MCF 10A (cell line): ENCODE measurements around the gene NIPA2. TPM values are rescaled to one million over a fixed set of nuclear protein-coding genes. Genes with fewer than 3 reads are reported as not detected.

Experiments used
- BruUV-seq: library from RNA; stranded (reverse); fragments of 400-500 nt; replicated peaks from 2 replicates; lab custom pipeline; 2021; lab: Mats Ljungman, UMichigan
- CTCF ChIA-PET: fragments of 300-600 bp; sonication (Branson Sonifier 250); formaldehyde crosslinking; extraction: SDS; loops from one replicate; lab custom pipeline; 2021; ENCODE audit warnings: antibody characterized with exemption, inconsistent platforms; lab: Yijun Ruan, JAX
- POLR2A ChIA-PET: fragments of 300-600, 350-650 bp; sonication (Branson Sonifier 250); formaldehyde crosslinking; extraction: SDS; loops from one replicate; lab custom pipeline; 2020; ENCODE audit warnings: antibody characterized with exemption, inconsistent platforms; lab: Yijun Ruan, JAX
- DNase-seq: peaks from one replicate; pipeline ENCODE4 v3.0.0-alpha.2; 2018; ENCODE audit not compliant: unreplicated experiment
- H3K27ac Mint-ChIP-seq: one replicate; pipeline ENCODE4 v1.8.0; 2022; ENCODE audit warnings: mild to moderate bottlenecking, low read depth, mixed read lengths; ENCODE audit not compliant: unreplicated experiment
- H3K27me3 Mint-ChIP-seq: one replicate; pipeline ENCODE4 v1.8.0; 2022; ENCODE audit warnings: mixed read lengths; ENCODE audit not compliant: insufficient read depth, unreplicated experiment
- H3K36me3 Mint-ChIP-seq: one replicate; pipeline ENCODE4 v1.8.0; 2022; ENCODE audit warnings: mild to moderate bottlenecking, moderate library complexity, mixed read lengths; ENCODE audit not compliant: insufficient read depth, unreplicated experiment
- H3K4me1 Mint-ChIP-seq: one replicate; pipeline ENCODE4 v1.8.0; 2022; ENCODE audit warnings: mixed read lengths; ENCODE audit not compliant: insufficient read depth, unreplicated experiment
- H3K4me3 Mint-ChIP-seq: one replicate; pipeline ENCODE4 v1.8.0; 2022; ENCODE audit warnings: mild to moderate bottlenecking, moderate library complexity, mixed read lengths; ENCODE audit not compliant: unreplicated experiment
- H3K9me3 Mint-ChIP-seq: one replicate; pipeline ENCODE4 v1.8.0; 2022; ENCODE audit warnings: mixed read lengths; ENCODE audit not compliant: unreplicated experiment
- intact Hi-C: fragments of 100-400 bp; cut with micrococcal nuclease; formaldehyde crosslinking; loops from 2 replicates; pipeline ENCODE4 v1.14.1; 2022
- total RNA-seq: library from RNA; stranded (reverse); gene quantifications from 2 replicates; pipeline ENCODE4 v1.2.3, GENCODE V29; 2022
- TF ChIP-seq, protein P1 (sequence below): fragments of 200-600 bp; IDR thresholded peaks from one replicate; pipeline ENCODE4 v1.8.0; 2022; ENCODE audit warnings: antibody characterized with exemption, mild to moderate bottlenecking; ENCODE audit not compliant: unreplicated experiment

Gene NIPA2
- total RNA-seq, 1 experiment from 2014 or later, result 51.9 TPM

DNA sequence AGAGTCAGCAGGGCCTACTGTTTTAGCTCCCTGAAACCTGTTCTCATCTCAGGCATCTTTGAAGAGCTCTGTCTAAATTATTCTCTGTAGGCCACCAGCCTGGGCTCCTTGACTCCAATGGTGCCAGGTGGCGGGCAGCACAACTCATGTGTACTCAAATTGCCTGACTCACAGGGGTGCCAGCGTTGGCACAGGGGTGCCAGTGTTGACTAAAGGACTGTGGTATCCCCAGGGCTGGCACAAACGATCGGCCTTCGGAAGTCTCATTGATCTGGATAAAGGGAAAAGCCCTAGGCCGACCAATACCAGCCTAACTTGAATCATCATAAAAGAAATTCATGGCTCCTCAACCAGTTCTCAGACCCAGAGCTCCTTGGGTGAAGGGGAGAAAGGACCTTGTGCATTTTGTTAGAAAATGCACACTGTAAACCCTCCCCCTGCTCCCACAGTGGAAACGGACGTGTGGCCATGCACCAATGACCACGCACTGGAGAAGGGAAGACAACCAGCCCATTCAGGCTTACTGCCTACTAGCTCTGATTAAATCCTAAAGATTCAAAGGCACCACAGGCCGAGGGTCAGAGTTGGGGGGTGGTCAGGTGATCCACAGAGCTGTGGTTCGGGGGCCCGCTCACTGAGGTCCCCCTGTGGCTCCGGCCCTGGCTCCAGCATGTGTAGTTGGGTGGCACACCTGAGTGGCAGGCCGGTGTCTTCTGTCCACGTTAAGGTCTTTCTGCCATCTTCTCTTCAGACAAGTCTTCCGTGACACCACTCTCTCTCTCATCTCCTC is 68.9 kb downstream of the NIPA2 start:
- no peak for DNase-seq
- no TSS peak for BruUV-seq
- ChIA-PET POLR2A (interaction anchor here (0.7 kb wide), 1 partner anchor 20 kb away, joined by 4 read pairs; no protein-coding TSS in a partner anchor), CTCF (interaction anchor here (0.6 to 1.2 kb wide), 3 partner anchors 43 to 80 kb away, joined by 3 to 5 read pairs (median 3); no protein-coding TSS in a partner anchor)
- no peak overlapping the region for H3K4me3 Mint-ChIP-seq
- H3K9me3 Mint-ChIP-seq, result no peaks in the 10 kb centered on the region
- TF ChIP-seq, protein P1, sequence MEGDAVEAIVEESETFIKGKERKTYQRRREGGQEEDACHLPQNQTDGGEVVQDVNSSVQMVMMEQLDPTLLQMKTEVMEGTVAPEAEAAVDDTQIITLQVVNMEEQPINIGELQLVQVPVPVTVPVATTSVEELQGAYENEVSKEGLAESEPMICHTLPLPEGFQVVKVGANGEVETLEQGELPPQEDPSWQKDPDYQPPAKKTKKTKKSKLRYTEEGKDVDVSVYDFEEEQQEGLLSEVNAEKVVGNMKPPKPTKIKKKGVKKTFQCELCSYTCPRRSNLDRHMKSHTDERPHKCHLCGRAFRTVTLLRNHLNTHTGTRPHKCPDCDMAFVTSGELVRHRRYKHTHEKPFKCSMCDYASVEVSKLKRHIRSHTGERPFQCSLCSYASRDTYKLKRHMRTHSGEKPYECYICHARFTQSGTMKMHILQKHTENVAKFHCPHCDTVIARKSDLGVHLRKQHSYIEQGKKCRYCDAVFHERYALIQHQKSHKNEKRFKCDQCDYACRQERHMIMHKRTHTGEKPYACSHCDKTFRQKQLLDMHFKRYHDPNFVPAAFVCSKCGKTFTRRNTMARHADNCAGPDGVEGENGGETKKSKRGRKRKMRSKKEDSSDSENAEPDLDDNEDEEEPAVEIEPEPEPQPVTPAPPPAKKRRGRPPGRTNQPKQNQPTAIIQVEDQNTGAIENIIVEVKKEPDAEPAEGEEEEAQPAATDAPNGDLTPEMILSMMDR, result no peak
- H3K27ac Mint-ChIP-seq, result no peak overlapping the region
- no peaks in the 10 kb centered on the region for H3K4me1 Mint-ChIP-seq
- H3K36me3 Mint-ChIP-seq, result peaks cover 91% of the 10 kb centered on the region
- intact Hi-C loops, result no loop called here
- H3K27me3 Mint-ChIP-seq, result no peaks in the 10 kb centered on the region

DNA sequence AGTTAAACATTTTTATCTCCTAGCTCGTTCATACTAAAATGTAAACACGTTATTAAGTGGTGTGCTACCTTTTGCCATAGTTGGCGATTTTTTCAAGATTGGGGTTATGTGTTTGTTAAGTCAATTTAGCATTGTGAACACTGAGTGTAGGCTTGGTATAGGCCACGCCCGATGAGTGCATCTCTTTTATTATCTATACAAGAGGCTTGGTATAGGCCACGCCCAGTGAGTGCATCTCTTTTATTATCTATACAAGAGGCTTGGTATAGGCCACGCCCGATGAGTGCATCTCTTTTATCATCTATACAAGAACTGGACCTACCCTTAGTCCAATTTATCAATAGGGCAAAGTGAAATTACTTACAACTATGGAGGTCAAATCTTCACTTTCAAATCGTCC is 70.4 kb downstream of the NIPA2 start:
- Mint-ChIP-seq H3K27me3 (no peaks in the 10 kb centered on the region), H3K4me3 (no peak overlapping the region), H3K27ac (no peak overlapping the region), H3K9me3 (no peaks in the 10 kb centered on the region), H3K4me1 (no peaks in the 10 kb centered on the region), H3K36me3 (peaks cover 95% of the 10 kb centered on the region)
- no TSS peak for BruUV-seq
- ChIA-PET CTCF (interaction anchor here (1.2 kb wide), 1 partner anchor 79 kb away, joined by 3 read pairs; no protein-coding TSS in a partner anchor), POLR2A (no interaction called here)
- no peak for DNase-seq
- intact Hi-C loops, result no loop called here
- TF ChIP-seq, protein P1, result no peak

DNA sequence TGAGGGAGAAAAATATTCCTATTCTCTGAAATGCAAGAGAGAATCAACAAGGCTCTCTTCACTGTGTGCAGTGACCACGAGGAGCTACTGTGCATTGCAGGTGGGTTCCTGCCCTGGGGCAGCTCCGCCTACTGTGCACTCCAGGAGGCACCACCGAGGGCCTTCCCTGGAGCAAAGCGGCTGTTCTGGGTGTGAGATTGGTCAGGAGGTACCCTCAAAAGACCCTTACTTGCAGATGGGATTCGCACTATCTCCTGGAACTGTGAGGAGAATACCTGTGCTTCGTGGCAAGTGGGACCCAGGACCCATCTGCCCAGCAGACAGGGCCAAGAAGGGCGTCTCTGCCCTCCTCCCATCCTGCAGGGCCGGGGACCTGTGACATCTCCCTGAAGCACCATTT is 72.8 kb downstream of the NIPA2 start:
- no peak overlapping the region for H3K4me3 Mint-ChIP-seq
- TF ChIP-seq, protein P1, result no peak
- BruUV-seq, result no TSS peak
- H3K9me3 Mint-ChIP-seq, result no peaks in the 10 kb centered on the region
- no peak for DNase-seq
- ChIA-PET CTCF (interaction anchor here (1.0 kb wide), 1 partner anchor 555 kb away, joined by 3 read pairs; no protein-coding TSS in a partner anchor), POLR2A (no interaction called here)
- H3K36me3 Mint-ChIP-seq, result peaks cover 94% of the 10 kb centered on the region
- intact Hi-C loops, result no loop called here
- H3K4me1 Mint-ChIP-seq, result no peaks in the 10 kb centered on the region
- no peaks in the 10 kb centered on the region for H3K27me3 Mint-ChIP-seq
- no peak overlapping the region for H3K27ac Mint-ChIP-seq

DNA sequence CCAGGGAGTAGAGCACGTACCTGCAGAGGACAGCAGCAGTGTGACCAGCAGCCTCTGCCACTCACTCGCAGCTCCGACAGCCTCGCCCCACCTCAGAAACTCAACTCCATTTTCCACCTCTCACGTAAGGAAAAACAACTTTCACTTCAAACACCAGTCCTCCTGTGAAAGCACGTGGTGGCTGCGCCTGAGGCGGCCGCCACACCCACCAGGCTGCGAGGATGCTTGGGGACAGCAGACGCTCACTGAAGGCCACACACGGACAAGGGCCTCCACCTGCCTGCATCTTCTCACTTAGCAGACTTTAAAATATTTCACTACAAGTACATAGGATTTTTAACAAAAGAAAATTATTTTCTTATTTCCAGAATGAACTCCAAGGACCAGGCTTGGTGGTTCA is 73.8 kb downstream of the NIPA2 start:
- peaks cover 94% of the 10 kb centered on the region for H3K36me3 Mint-ChIP-seq
- ChIA-PET POLR2A (no interaction called here), CTCF (no interaction called here)
- DNase-seq, result no peak
- TF ChIP-seq, protein P1, result no peak
- no peaks in the 10 kb centered on the region for H3K27me3 Mint-ChIP-seq
- H3K27ac Mint-ChIP-seq, result peak overlapping the region; percentile 23
- intact Hi-C loops, result no loop called here
- BruUV-seq, result no TSS peak
- H3K9me3 Mint-ChIP-seq, result no peaks in the 10 kb centered on the region
- no peak overlapping the region for H3K4me3 Mint-ChIP-seq
- no peaks in the 10 kb centered on the region for H3K4me1 Mint-ChIP-seq
